Neural progenitor cell (in vitro differentiated cells): ENCODE data around the gene MCRIP1. TPM values are rescaled to one million over a fixed set of nuclear protein-coding genes. Genes with fewer than 3 reads are reported as not detected.

Experiments used
- DNase-seq: peaks from one replicate; pipeline ENCODE4 v3.0.0-alpha.2; 2016; ENCODE audit warnings: low spot score
- H2AFZ ChIP-seq: fragments of 200-600 bp; sonication (generic); replicated peaks from 2 replicates; pipeline ENCODE4 v1.6.1; 2016; ENCODE audit warnings: antibody characterized with exemption
- H3F3A ChIP-seq: fragments of 200-600 bp; sonication (generic); 2 replicates; pipeline ENCODE4 v1.6.1; 2016; ENCODE audit warnings: antibody characterized with exemption, low read depth
- H3K27ac ChIP-seq: fragments of 200-600 bp; sonication (generic); 2 replicates; pipeline ENCODE4 v1.5.1; 2016; ENCODE audit warnings: mild to moderate bottlenecking
- H3K27me3 ChIP-seq: fragments of 200-600 bp; sonication (generic); 2 replicates; pipeline ENCODE4 v1.6.1; 2016; ENCODE audit warnings: mild to moderate bottlenecking, moderate library complexity
- H3K36me3 ChIP-seq: fragments of 200-600 bp; sonication (generic); 2 replicates; pipeline ENCODE4 v1.5.1; 2016
- H3K4me1 ChIP-seq: fragments of 200-600 bp; sonication (generic); 2 replicates; pipeline ENCODE4 v1.6.1; 2016; ENCODE audit warnings: mixed run types
- H3K4me2 ChIP-seq: fragments of 200-600 bp; sonication (generic); 2 replicates; pipeline ENCODE4 v1.6.1; 2016
- H3K4me3 ChIP-seq: fragments of 200-600 bp; sonication (generic); 2 replicates; pipeline ENCODE4 v1.5.1; 2016
- H3K79me2 ChIP-seq: fragments of 200-600 bp; sonication (generic); 2 replicates; pipeline ENCODE4 v1.6.1; 2016; ENCODE audit warnings: low read depth
- H3K9ac ChIP-seq: fragments of 200-600 bp; sonication (generic); 2 replicates; pipeline ENCODE4 v1.6.1; 2016
- H3K9me3 ChIP-seq: fragments of 200-600 bp; sonication (generic); 2 replicates; pipeline ENCODE4 v1.5.1; 2016; ENCODE audit warnings: low read depth
- H4K20me1 ChIP-seq: fragments of 200-600 bp; sonication (generic); 2 replicates; pipeline ENCODE4 v1.6.1; 2016; ENCODE audit warnings: low read depth
- H3K27ac Mint-ChIP-seq: 3 replicates; pipeline ENCODE4 v1.8.0; 2021; ENCODE audit warnings: mixed read lengths
- H3K27me3 Mint-ChIP-seq: 2 replicates; pipeline ENCODE4 v1.8.0; 2022; ENCODE audit warnings: low read depth, mild to moderate bottlenecking, inconsistent platforms, moderate library complexity, mixed read lengths; ENCODE audit not compliant: insufficient read depth
- H3K36me3 Mint-ChIP-seq: 3 replicates; pipeline ENCODE4 v1.8.0; 2021; ENCODE audit warnings: mixed read lengths
- H3K4me1 Mint-ChIP-seq: 3 replicates; pipeline ENCODE4 v1.8.0; 2021; ENCODE audit warnings: mixed read lengths
- H3K4me3 Mint-ChIP-seq: 3 replicates; pipeline ENCODE4 v1.8.0; 2021; ENCODE audit warnings: mild to moderate bottlenecking, moderate library complexity, mixed read lengths
- H3K9me3 Mint-ChIP-seq: 3 replicates; pipeline ENCODE4 v1.8.0; 2020; ENCODE audit warnings: mixed read lengths
- EZH2 ChIP-seq: fragments of 200-600 bp; sonication (generic); IDR thresholded peaks from 2 replicates; pipeline ENCODE4 v1.6.1; 2017; ENCODE audit warnings: antibody characterized with exemption, mild to moderate bottlenecking, moderate library complexity
- EZH2phosphoT487 ChIP-seq: fragments of 200-600 bp; sonication (generic); IDR thresholded peaks from 2 replicates; pipeline ENCODE4 v1.6.1; 2017; ENCODE audit warnings: antibody characterized with exemption
- total RNA-seq: library from RNA; depleted of rRNA; stranded (reverse); fragments of >200 nt; gene quantifications from 2 replicates; pipeline ENCODE4 v1.2.3, GENCODE V29; 2015; ENCODE audit warnings: low replicate concordance
- TF ChIP-seq, protein P1 (sequence below): fragments of 200-600 bp; sonication (generic); IDR thresholded peaks from 2 replicates; pipeline ENCODE4 v1.5.1; 2017; ENCODE audit warnings: antibody characterized with exemption, mild to moderate bottlenecking

MCRIP1 gene
- total RNA-seq, 1 donor from 2014 or later, result 45.6 TPM

GRCh38 chr17:81858170-81858966 is 25.3 kb upstream of the MCRIP1 start:
- Mint-ChIP-seq H3K4me3 (peak overlapping the region; percentile 95), H3K27ac (no peak overlapping the region), H3K27me3 (peaks cover 6% of the 10 kb centered on the region), H3K9me3 (no peaks in the 10 kb centered on the region), H3K4me1 (peaks cover 18% of the 10 kb centered on the region), H3K36me3 (peaks cover 19% of the 10 kb centered on the region)
- no peak overlapping the region for H3K27ac ChIP-seq
- peaks cover 7% of the 10 kb centered on the region for H3K4me1 ChIP-seq
- TF ChIP-seq EZH2 (no peak), EZH2phosphoT487 (no peak)
- TF ChIP-seq, protein P1, sequence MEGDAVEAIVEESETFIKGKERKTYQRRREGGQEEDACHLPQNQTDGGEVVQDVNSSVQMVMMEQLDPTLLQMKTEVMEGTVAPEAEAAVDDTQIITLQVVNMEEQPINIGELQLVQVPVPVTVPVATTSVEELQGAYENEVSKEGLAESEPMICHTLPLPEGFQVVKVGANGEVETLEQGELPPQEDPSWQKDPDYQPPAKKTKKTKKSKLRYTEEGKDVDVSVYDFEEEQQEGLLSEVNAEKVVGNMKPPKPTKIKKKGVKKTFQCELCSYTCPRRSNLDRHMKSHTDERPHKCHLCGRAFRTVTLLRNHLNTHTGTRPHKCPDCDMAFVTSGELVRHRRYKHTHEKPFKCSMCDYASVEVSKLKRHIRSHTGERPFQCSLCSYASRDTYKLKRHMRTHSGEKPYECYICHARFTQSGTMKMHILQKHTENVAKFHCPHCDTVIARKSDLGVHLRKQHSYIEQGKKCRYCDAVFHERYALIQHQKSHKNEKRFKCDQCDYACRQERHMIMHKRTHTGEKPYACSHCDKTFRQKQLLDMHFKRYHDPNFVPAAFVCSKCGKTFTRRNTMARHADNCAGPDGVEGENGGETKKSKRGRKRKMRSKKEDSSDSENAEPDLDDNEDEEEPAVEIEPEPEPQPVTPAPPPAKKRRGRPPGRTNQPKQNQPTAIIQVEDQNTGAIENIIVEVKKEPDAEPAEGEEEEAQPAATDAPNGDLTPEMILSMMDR, result no peak
- H3K36me3 ChIP-seq, result no peaks in the 10 kb centered on the region
- H3K79me2 ChIP-seq, result peaks cover 63% of the 10 kb centered on the region
- no peak for DNase-seq
- H3F3A ChIP-seq, result peaks cover 32% of the 10 kb centered on the region
- H4K20me1 ChIP-seq, result peaks cover 34% of the 10 kb centered on the region
- no peaks in the 10 kb centered on the region for H3K27me3 ChIP-seq
- H3K4me2 ChIP-seq, result peak overlapping the region; percentile 100
- H3K4me3 ChIP-seq, result no peak overlapping the region
- no peaks in the 10 kb centered on the region for H3K9me3 ChIP-seq
- H2AFZ ChIP-seq, result no peak overlapping the region
- peak overlapping the region; percentile 20 for H3K9ac ChIP-seq

DNA sequence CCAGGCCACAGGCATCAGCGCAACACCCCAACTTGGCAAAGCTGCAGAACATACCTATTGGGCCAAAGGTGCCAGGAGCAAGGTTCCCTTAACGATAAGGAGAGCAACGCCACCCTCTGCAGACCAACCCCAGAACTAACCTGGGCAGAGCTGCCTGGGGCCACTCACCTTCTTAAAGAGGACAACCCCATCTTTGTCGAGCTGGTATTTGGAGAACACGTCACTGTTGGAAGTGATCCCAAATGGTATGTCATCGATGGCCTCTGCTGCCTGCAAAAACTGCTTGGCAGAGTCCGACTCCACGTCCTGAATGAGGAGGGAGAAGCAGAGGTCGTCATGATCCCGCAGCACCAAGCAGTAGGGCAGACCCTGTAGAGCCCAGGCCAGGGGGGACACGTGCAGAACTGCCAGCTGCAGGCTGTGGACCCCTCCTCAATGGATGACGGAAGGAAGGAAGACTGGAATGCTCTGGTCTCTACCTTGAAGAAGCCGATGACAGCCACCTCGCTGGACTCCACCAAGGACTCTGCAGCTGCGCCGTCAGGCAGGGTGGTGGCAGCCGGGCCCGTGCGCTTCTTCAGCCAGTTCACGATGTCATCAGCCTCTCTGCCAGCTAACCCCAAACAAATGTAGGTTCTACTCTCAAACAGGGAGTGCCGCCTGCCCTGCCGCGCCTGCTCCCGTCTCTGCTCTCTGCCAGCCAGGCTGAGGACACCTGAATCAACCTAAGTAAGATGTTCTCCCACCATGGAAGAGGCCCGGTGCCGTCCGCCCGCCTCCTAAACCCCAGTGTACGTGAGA is 22.1 kb upstream of the MCRIP1 start:
- H3K27ac Mint-ChIP-seq, result no peak overlapping the region
- Histone ChIP-seq H3K9me3 (no peaks in the 10 kb centered on the region), H3K36me3 (no peaks in the 10 kb centered on the region), H3K27ac (no peak overlapping the region), H3K79me2 (peaks cover 40% of the 10 kb centered on the region), H3K27me3 (no peaks in the 10 kb centered on the region), H3K4me2 (no peak overlapping the region), H4K20me1 (peaks cover 30% of the 10 kb centered on the region), H3K9ac (no peak overlapping the region), H3F3A (peaks cover 16% of the 10 kb centered on the region), H2AFZ (no peak overlapping the region), H3K4me3 (no peak overlapping the region), H3K4me1 (peaks cover 7% of the 10 kb centered on the region)
- DNase-seq, result no peak
- no peaks in the 10 kb centered on the region for H3K9me3 Mint-ChIP-seq
- H3K27me3 Mint-ChIP-seq, result peaks cover 2% of the 10 kb centered on the region
- no peak for TF ChIP-seq EZH2
- TF ChIP-seq, protein P1, result peak; percentile 23
- peaks cover 10% of the 10 kb centered on the region for H3K4me1 Mint-ChIP-seq
- H3K36me3 Mint-ChIP-seq, result peaks cover 20% of the 10 kb centered on the region
- no peak overlapping the region for H3K4me3 Mint-ChIP-seq

GRCh38 chr17:81852237-81852636 is 19.1 kb upstream of the MCRIP1 start:
- Histone ChIP-seq H3K4me1 (no peaks in the 10 kb centered on the region), H4K20me1 (peaks cover 6% of the 10 kb centered on the region), H3K79me2 (peaks cover 10% of the 10 kb centered on the region), H3F3A (peaks cover 5% of the 10 kb centered on the region), H3K36me3 (no peaks in the 10 kb centered on the region), H3K4me3 (no peak overlapping the region), H2AFZ (no peak overlapping the region), H3K27ac (no peak overlapping the region), H3K9ac (no peak overlapping the region), H3K4me2 (no peak overlapping the region), H3K9me3 (no peaks in the 10 kb centered on the region), H3K27me3 (no peaks in the 10 kb centered on the region)
- DNase-seq, result no peak
- H3K36me3 Mint-ChIP-seq, result peaks cover 10% of the 10 kb centered on the region
- peaks cover 4% of the 10 kb centered on the region for H3K27me3 Mint-ChIP-seq
- TF ChIP-seq, protein P1, result no peak
- TF ChIP-seq EZH2phosphoT487 (no peak), EZH2 (no peak)
- no peaks in the 10 kb centered on the region for H3K9me3 Mint-ChIP-seq
- peak overlapping the region; percentile 14 for H3K27ac Mint-ChIP-seq
- no peaks in the 10 kb centered on the region for H3K4me1 Mint-ChIP-seq
- no peak overlapping the region for H3K4me3 Mint-ChIP-seq
